Mesenchymal stem cell (in vitro differentiated cells and primary cell): ENCODE data around the gene NR2F1.

Source experiments
- DNase-seq: peaks from one replicate; pipeline ENCODE4 v3.0.0-alpha.2; 2013
- H2AFZ ChIP-seq: one replicate; pipeline ENCODE4 v1.6.1; 2013; ENCODE audit warnings: low read depth, mild to moderate bottlenecking, control low read depth, inconsistent platforms, low read length, moderate library complexity
- H2AK5ac ChIP-seq: 2 replicates; pipeline ENCODE4 v1.6.1; 2013; ENCODE audit warnings: low read length, moderate library complexity, mild to moderate bottlenecking, inconsistent platforms; ENCODE audit not compliant: severe bottlenecking
- H2BK120ac ChIP-seq: one replicate; pipeline ENCODE4 v1.6.1; 2013; ENCODE audit warnings: low read depth, mild to moderate bottlenecking, inconsistent platforms, low read length, moderate library complexity
- H2BK12ac ChIP-seq, 2 experiments: one replicate each; pipeline ENCODE4 v1.6.1; 2013; ENCODE audit warnings: inconsistent platforms in 2 of 2, low read length in 2 of 2, mild to moderate bottlenecking in 2 of 2, moderate library complexity in 2 of 2, control low read depth in 1 of 2
- H2BK15ac ChIP-seq: one replicate; pipeline ENCODE4 v1.6.1; 2013; ENCODE audit warnings: mild to moderate bottlenecking, low read depth, inconsistent platforms; ENCODE audit not compliant: poor library complexity, severe bottlenecking
- H2BK5ac ChIP-seq: 2 replicates; pipeline ENCODE4 v1.6.1; 2013; ENCODE audit warnings: low read depth, mild to moderate bottlenecking, low read length, control low read depth, inconsistent platforms; ENCODE audit not compliant: poor library complexity, severe bottlenecking
- H3K14ac ChIP-seq, 2 experiments: one replicate each; pipeline ENCODE4 v1.6.1; 2013; ENCODE audit warnings: inconsistent platforms in 2 of 2, low read length in 2 of 2, control low read depth in 1 of 2, mild to moderate bottlenecking in 1 of 2, moderate library complexity in 1 of 2
- H3K18ac ChIP-seq, 2 experiments: one replicate each; pipeline ENCODE4 v1.6.1; 2013; ENCODE audit warnings: inconsistent platforms in 2 of 2, low read length in 2 of 2, control low read depth in 1 of 2, low read depth in 1 of 2, mild to moderate bottlenecking in 1 of 2
- H3K23ac ChIP-seq, 2 experiments: one replicate each; pipeline ENCODE4 v1.6.1; 2013; ENCODE audit warnings: inconsistent platforms in 2 of 2, low read length in 2 of 2, mild to moderate bottlenecking in 2 of 2, moderate library complexity in 2 of 2, control low read depth in 1 of 2
- H3K27ac ChIP-seq: 2 replicates; pipeline ENCODE4 v1.5.1; 2013; ENCODE audit warnings: mild to moderate bottlenecking, moderate library complexity, low read length, control low read depth, inconsistent platforms; ENCODE audit not compliant: poor library complexity, severe bottlenecking
- H3K27me3 ChIP-seq, 2 experiments: 2 replicates each; pipeline versions ENCODE4 v1.6.1 to v1.7.0; 2013; ENCODE audit warnings: low read length in 2 of 2, mild to moderate bottlenecking in 2 of 2, moderate library complexity in 2 of 2, control low read depth in 1 of 2, inconsistent platforms in 1 of 2; ENCODE audit not compliant: control insufficient read depth in 1 of 2, insufficient read depth in 1 of 2
- H3K36me3 ChIP-seq, 2 experiments: 2 replicates each; pipeline versions ENCODE4 v1.6.1 to v1.7.0; 2013; ENCODE audit warnings: low read length in 2 of 2, control low read depth in 1 of 2, inconsistent platforms in 1 of 2, low read depth in 1 of 2, mild to moderate bottlenecking in 1 of 2; ENCODE audit not compliant: insufficient read depth in 2 of 2, control insufficient read depth in 1 of 2
- H3K4ac ChIP-seq, 2 experiments: one replicate each; pipeline ENCODE4 v1.6.1; 2013; ENCODE audit warnings: inconsistent platforms in 2 of 2, low read length in 2 of 2, mild to moderate bottlenecking in 2 of 2, moderate library complexity in 2 of 2, control low read depth in 1 of 2, low read depth in 1 of 2
- H3K4me1 ChIP-seq: 2 replicates; pipeline ENCODE4 v1.6.1; 2013; ENCODE audit warnings: low read depth, low read length, control low read depth; ENCODE audit not compliant: control insufficient read depth, insufficient read depth
- H3K4me2 ChIP-seq: 2 replicates; pipeline ENCODE4 v1.6.1; 2013; ENCODE audit warnings: low read length, mild to moderate bottlenecking, inconsistent platforms; ENCODE audit not compliant: poor library complexity, severe bottlenecking
- H3K4me3 ChIP-seq, 2 experiments: 2 replicates each; pipeline versions ENCODE4 v1.5.1 to v1.7.0; 2013; ENCODE audit warnings: low read length in 2 of 2, mild to moderate bottlenecking in 2 of 2, control low read depth in 1 of 2, low read depth in 1 of 2; ENCODE audit not compliant: insufficient read depth in 1 of 2
- H3K79me1 ChIP-seq: replicated peaks from 2 replicates; pipeline ENCODE4 v1.6.1; 2013; ENCODE audit warnings: mild to moderate bottlenecking, control low read depth, low read length, inconsistent platforms; ENCODE audit not compliant: poor library complexity, severe bottlenecking
- H3K9ac ChIP-seq: 2 replicates; pipeline ENCODE4 v1.7.0; 2013; ENCODE audit warnings: mild to moderate bottlenecking, low read length, moderate library complexity
- H3K9me3 ChIP-seq: 2 replicates; pipeline ENCODE4 v1.7.0; 2013; ENCODE audit warnings: mild to moderate bottlenecking, low read length; ENCODE audit not compliant: control insufficient read depth
- H4K8ac ChIP-seq: one replicate; pipeline ENCODE4 v1.6.1; 2013; ENCODE audit warnings: inconsistent platforms, mild to moderate bottlenecking, low read length, moderate library complexity
- H4K91ac ChIP-seq: one replicate; pipeline ENCODE4 v1.6.1; 2013; ENCODE audit warnings: mild to moderate bottlenecking, low read length, inconsistent platforms
- WGBS: methylation state at CpG from one replicate; pipeline ENCODE4 v1.1.7; 2013; ENCODE audit warnings: mixed read lengths; 5-methylcytosine and 5-hydroxymethylcytosine counted together

Gene NR2F1

GRCh38 chr5:93566091-93566490 is 16.9 kb upstream of the NR2F1 start:
- no peak overlapping the region for H2BK12ac ChIP-seq
- peaks cover 4% of the 10 kb centered on the region for H3K79me1 ChIP-seq
- peaks cover 0 to 4% of the 10 kb centered on the region in 2 experiments for H3K27me3 ChIP-seq
- no peaks in the 10 kb centered on the region for H3K36me3 ChIP-seq
- no peak overlapping the region for H2BK5ac ChIP-seq
- no peak overlapping the region for H2BK120ac ChIP-seq
- H3K4me2 ChIP-seq, result no peak overlapping the region
- H4K91ac ChIP-seq, result no peak overlapping the region
- H3K4me3 ChIP-seq, result no peak overlapping the region
- H3K23ac ChIP-seq, result no peak overlapping the region
- H2BK15ac ChIP-seq, result no peak overlapping the region
- no peak overlapping the region for H3K4ac ChIP-seq
- H3K18ac ChIP-seq, result no peak overlapping the region
- no peak overlapping the region for H3K9ac ChIP-seq
- no peak overlapping the region for H4K8ac ChIP-seq
- no peak overlapping the region for H3K27ac ChIP-seq
- no peak overlapping the region for H3K14ac ChIP-seq
- no peaks in the 10 kb centered on the region for H3K9me3 ChIP-seq
- H2AK5ac ChIP-seq, result no peak overlapping the region
- H2AFZ ChIP-seq, result no peak overlapping the region
- peaks cover 7% of the 10 kb centered on the region for H3K4me1 ChIP-seq
- no peak for DNase-seq

GRCh38 chr5:93567424-93567823 is 15.6 kb upstream of the NR2F1 start:
- no peak overlapping the region for H2BK12ac ChIP-seq
- no peak overlapping the region for H3K4ac ChIP-seq
- H2BK5ac ChIP-seq, result no peak overlapping the region
- no peaks in the 10 kb centered on the region for H3K9me3 ChIP-seq
- H4K8ac ChIP-seq, result no peak overlapping the region
- H3K4me1 ChIP-seq, result peaks cover 14% of the 10 kb centered on the region
- no peak overlapping the region for H3K14ac ChIP-seq
- H3K36me3 ChIP-seq, result no peaks in the 10 kb centered on the region
- no CpG with 5 or more reads among the region's 1 CpG for whole genome bisulfite sequencing
- no peak overlapping the region for H3K18ac ChIP-seq
- H3K4me2 ChIP-seq, result no peak overlapping the region
- peaks cover 4% of the 10 kb centered on the region for H3K79me1 ChIP-seq
- H2BK15ac ChIP-seq, result no peak overlapping the region
- H2AK5ac ChIP-seq, result no peak overlapping the region
- H3K23ac ChIP-seq, result no peak overlapping the region
- no peak for DNase-seq
- H2AFZ ChIP-seq, result no peak overlapping the region
- H3K27me3 ChIP-seq, result peaks cover 5 to 17% of the 10 kb centered on the region in 2 experiments
- H3K4me3 ChIP-seq, result no peak overlapping the region
- H3K9ac ChIP-seq, result no peak overlapping the region
- no peak overlapping the region for H3K27ac ChIP-seq
- no peak overlapping the region for H4K91ac ChIP-seq
- no peak overlapping the region for H2BK120ac ChIP-seq

GRCh38 chr5:93569300-93570160 is 13.5 kb upstream of the NR2F1 start:
- Histone ChIP-seq H2BK15ac (no peak overlapping the region), H3K79me1 (peaks cover 8% of the 10 kb centered on the region), H4K8ac (peak overlapping the region; percentile 67), H2AFZ (no peak overlapping the region), H3K36me3 (no peaks in the 10 kb centered on the region), H4K91ac (no peak overlapping the region), H3K4me2 (no peak overlapping the region), H2AK5ac (no peak overlapping the region), H2BK120ac (no peak overlapping the region), H2BK12ac (peak overlapping the region in 1 of 2 experiments; percentile 54), H3K14ac (no peak overlapping the region), H3K27me3 (peaks cover 8 to 38% of the 10 kb centered on the region in 2 experiments), H3K4me3 (no peak overlapping the region), H3K27ac (no peak overlapping the region), H3K9ac (no peak overlapping the region), H3K18ac (peak overlapping the region in 1 of 2 experiments; percentile 72), H2BK5ac (no peak overlapping the region), H3K4me1 (peaks cover 21% of the 10 kb centered on the region), H3K4ac (no peak overlapping the region), H3K23ac (no peak overlapping the region), H3K9me3 (no peaks in the 10 kb centered on the region)
- no peak for DNase-seq
- WGBS, result 74% methylated on average over 12 of the region's 13 CpGs

GRCh38 chr5:93570294-93571113 is 12.5 kb upstream of the NR2F1 start:
- Histone ChIP-seq H2BK120ac (no peak overlapping the region), H3K23ac (no peak overlapping the region), H3K18ac (peak overlapping the region in 1 of 2 experiments; percentile 5), H3K27ac (no peak overlapping the region), H4K91ac (no peak overlapping the region), H2AFZ (no peak overlapping the region), H3K9me3 (no peaks in the 10 kb centered on the region), H3K4me1 (peaks cover 21% of the 10 kb centered on the region), H4K8ac (peak overlapping the region; percentile 33), H3K4me2 (peak overlapping the region; percentile 24), H2BK12ac (no peak overlapping the region), H3K14ac (no peak overlapping the region), H2AK5ac (no peak overlapping the region), H3K79me1 (peaks cover 10% of the 10 kb centered on the region), H3K9ac (no peak overlapping the region), H3K36me3 (no peaks in the 10 kb centered on the region), H3K27me3 (peaks cover 8 to 43% of the 10 kb centered on the region in 2 experiments), H2BK5ac (no peak overlapping the region), H2BK15ac (peak overlapping the region; percentile 95), H3K4me3 (no peak overlapping the region), H3K4ac (peak overlapping the region in 1 of 2 experiments; percentile 6)
- WGBS, result 29% methylated on average over 62 of the region's 70 CpGs
- DNase-seq, result no peak
